Neuron (in vitro differentiated cells): Measurements from ENCODE around the gene MMADHC.

Source experiments
- H2AFZ ChIP-seq: one replicate; pipeline ENCODE4 v1.6.1; 2013; ENCODE audit warnings: low read depth, mild to moderate bottlenecking, inconsistent platforms, low read length, moderate library complexity
- H3K27me3 ChIP-seq: one replicate; pipeline ENCODE4 v1.6.1; 2013; ENCODE audit warnings: low read length; ENCODE audit not compliant: insufficient read depth
- H3K36me3 ChIP-seq: one replicate; pipeline ENCODE4 v1.6.1; 2013; ENCODE audit warnings: low read length; ENCODE audit not compliant: insufficient read depth
- H3K4me1 ChIP-seq: one replicate; pipeline ENCODE4 v1.6.1; 2013; ENCODE audit warnings: low read length; ENCODE audit not compliant: insufficient read depth
- H3K4me3 ChIP-seq: 2 replicates; pipeline ENCODE4 v1.5.1; 2013; ENCODE audit warnings: mild to moderate bottlenecking, low read length, moderate library complexity
- H3K9me3 ChIP-seq: one replicate; pipeline ENCODE4 v1.6.1; 2013; ENCODE audit warnings: low read length

The MMADHC gene

DNA sequence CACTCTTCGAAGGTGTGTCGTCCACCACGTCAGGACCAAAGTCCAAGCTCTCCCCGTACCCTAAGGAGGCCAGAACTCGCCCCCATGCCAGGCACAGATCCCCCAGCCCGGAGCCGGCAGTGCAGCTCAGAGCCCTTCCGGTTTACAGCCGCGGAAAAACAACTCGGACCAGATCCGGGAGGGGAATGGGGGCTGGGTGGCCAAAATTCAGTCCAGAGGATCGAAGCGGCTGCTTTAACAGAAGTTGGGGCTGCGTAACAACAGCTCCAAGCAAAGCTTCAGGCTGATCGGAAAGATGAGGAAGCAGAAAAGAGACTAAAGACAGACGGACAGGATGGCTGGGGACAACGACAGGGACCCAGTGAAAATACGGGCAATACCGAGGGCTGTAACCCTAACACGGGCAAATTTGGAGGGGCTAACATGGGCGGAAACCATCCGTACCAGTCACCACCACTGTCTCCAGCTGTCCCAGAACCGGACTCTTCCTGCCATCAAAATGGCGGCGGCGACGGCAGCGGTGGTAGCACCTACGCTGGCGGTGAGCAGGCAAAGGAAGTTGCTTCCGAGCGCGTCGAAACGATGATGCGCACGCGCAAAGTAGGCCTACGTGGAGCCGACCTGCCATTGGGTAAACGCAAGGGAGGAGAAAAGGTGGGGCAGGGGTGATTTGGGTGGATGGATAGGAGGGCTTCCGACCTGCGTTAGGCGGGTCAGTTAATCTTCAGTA lies at the start of gene MMADHC:
Gene MMADHC, minus strand, starts transcription at position 556 of the 730 bp plus-strand sequence. CDS start 678 bp downstream, outside the sequence.
- Histone ChIP-seq H3K4me1 (peaks cover 14% of the 10 kb centered on the region), H3K36me3 (peaks cover 12% of the 10 kb centered on the region), H2AFZ (peak within 1 kb of the TSS; percentile 83), H3K9me3 (no peaks in the 10 kb centered on the region), H3K4me3 (peak within 1 kb of the TSS; percentile 86), H3K27me3 (no peaks in the 10 kb centered on the region)

DNA sequence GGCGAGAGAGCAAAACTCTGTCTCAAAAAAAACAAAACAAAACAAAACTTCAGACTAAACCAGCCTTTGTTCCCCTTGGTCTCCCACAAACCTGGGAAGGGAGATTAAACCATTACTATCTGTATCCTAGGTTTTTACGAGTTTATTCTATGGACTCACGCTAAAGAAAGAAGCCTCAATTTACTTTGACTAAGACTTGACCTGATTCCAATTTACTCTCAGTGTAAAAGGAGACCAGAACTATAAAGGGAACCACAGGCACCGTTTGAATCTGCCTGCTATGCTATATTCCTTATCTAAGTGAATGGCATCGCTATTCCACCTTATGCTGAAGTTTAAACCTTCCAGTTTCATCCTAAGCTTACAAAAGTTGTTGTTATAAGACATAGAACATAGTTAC lies 46.5 kb upstream of the MMADHC start:
- Histone ChIP-seq H3K9me3 (no peaks in the 10 kb centered on the region), H3K4me3 (no peak overlapping the region), H3K36me3 (no peaks in the 10 kb centered on the region), H2AFZ (no peak overlapping the region), H3K4me1 (no peaks in the 10 kb centered on the region), H3K27me3 (no peaks in the 10 kb centered on the region)

DNA sequence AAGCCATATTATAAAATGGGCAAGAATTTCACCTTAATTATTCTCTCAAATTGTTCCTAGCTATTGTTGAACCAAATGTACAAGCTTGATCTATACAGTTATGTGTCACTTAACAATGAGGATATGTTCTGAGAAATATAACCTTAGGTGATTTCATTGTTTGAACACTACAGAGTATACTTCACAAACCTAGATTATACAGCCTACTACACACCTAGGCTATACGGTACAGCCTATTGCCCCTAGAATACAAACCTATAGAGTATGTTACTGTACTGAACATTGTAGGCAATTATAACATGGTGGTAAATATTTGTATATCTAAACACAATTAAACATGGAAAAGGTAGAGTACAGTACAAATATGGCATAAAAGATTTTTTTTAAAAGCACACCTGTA lies 42.9 kb upstream of the MMADHC start:
- no peak overlapping the region for H3K4me3 ChIP-seq
- no peak overlapping the region for H2AFZ ChIP-seq
- no peaks in the 10 kb centered on the region for H3K27me3 ChIP-seq
- H3K36me3 ChIP-seq: no peaks in the 10 kb centered on the region
- no peaks in the 10 kb centered on the region for H3K4me1 ChIP-seq
- H3K9me3 ChIP-seq: no peaks in the 10 kb centered on the region

- Histone ChIP-seq H3K27me3 (no peaks in the 10 kb centered on the region), H2AFZ (no peak overlapping the region), H3K36me3 (no peaks in the 10 kb centered on the region)
Measured at GRCh38 chr2:149629026-149629425, 41.5 kb upstream of the MMADHC start.

DNA sequence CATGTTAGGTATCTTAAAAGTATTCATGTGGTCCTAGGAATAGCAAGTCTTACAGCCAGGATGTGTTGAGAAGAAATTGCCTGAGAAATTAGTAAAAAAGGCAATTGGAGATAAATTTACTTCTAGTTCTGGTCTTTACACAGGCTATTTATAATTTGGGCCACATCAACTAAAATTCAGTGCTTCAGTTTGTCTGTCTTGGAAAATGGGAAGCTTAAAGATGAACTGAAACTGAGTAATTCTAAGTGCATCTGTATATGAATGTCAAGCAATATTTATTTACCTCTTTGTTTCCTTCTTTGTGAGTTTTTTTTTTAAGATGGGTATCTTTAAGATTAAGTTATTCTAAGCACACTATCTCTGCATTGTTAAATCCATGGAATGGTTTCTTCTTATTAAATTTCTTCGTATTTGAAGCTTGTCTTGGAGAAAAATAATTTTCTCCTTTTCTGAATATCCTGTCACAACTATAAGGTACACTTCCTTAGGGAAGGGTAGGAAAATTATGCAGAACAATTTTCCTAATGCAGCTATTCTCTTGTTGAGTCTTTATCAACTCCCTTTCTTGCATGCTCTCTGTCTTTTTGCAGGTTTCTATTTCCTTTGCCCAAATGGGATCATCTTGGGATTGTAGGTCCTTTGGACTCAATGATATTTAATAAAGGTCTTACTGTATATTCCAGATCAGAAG lies 39.7 kb upstream of the MMADHC start:
- Histone ChIP-seq H2AFZ (no peak overlapping the region), H3K36me3 (no peaks in the 10 kb centered on the region), H3K27me3 (no peaks in the 10 kb centered on the region), H3K4me3 (no peak overlapping the region), H3K4me1 (no peaks in the 10 kb centered on the region), H3K9me3 (no peaks in the 10 kb centered on the region)

More at GRCh38 chr2:149629026-149629425, 41.5 kb upstream of the MMADHC start:
- Histone ChIP-seq H3K9me3 (no peaks in the 10 kb centered on the region), H3K4me3 (no peak overlapping the region), H3K4me1 (no peaks in the 10 kb centered on the region)

- H3K36me3 ChIP-seq: no peaks in the 10 kb centered on the region
- H3K27me3 ChIP-seq: no peaks in the 10 kb centered on the region
- no peaks in the 10 kb centered on the region for H3K9me3 ChIP-seq
- no peak overlapping the region for H2AFZ ChIP-seq
- no peaks in the 10 kb centered on the region for H3K4me1 ChIP-seq
- no peak overlapping the region for H3K4me3 ChIP-seq
Measured at GRCh38 chr2:149625671-149626070, 38.1 kb upstream of the MMADHC start.

GRCh38 chr2:149625271-149625670 lies 37.7 kb upstream of the MMADHC start:
- Histone ChIP-seq H3K4me1 (no peaks in the 10 kb centered on the region), H2AFZ (no peak overlapping the region), H3K9me3 (no peaks in the 10 kb centered on the region), H3K27me3 (no peaks in the 10 kb centered on the region), H3K4me3 (no peak overlapping the region), H3K36me3 (no peaks in the 10 kb centered on the region)

GRCh38 chr2:149622343-149622742 lies 34.8 kb upstream of the MMADHC start:
- Histone ChIP-seq H3K27me3 (no peaks in the 10 kb centered on the region), H2AFZ (no peak overlapping the region), H3K36me3 (no peaks in the 10 kb centered on the region), H3K4me1 (no peaks in the 10 kb centered on the region), H3K9me3 (no peaks in the 10 kb centered on the region), H3K4me3 (no peak overlapping the region)

DNA sequence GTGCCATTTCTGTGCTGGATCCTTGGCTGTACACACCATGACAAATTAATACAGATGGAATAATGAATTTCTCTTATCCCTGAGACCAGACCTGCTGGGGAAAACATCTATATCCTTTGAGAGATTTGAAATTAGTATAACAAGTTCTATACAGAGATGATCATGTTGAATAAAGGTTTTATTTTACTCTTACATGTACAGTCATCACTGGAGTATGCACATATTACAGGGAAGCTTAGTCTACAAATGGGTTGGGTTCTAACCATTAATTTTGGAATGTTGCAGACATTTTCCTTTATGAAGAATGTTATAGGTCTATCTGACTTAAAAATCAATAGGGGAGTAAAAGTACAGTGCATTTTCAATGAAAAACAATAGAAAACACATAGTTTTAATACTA lies 29.9 kb upstream of the MMADHC start:
- Histone ChIP-seq H3K9me3 (no peaks in the 10 kb centered on the region), H3K4me1 (no peaks in the 10 kb centered on the region), H3K4me3 (no peak overlapping the region), H3K27me3 (no peaks in the 10 kb centered on the region), H3K36me3 (no peaks in the 10 kb centered on the region), H2AFZ (no peak overlapping the region)

- Histone ChIP-seq H3K9me3 (no peaks in the 10 kb centered on the region), H3K4me3 (no peak overlapping the region), H2AFZ (no peak overlapping the region), H3K4me1 (no peaks in the 10 kb centered on the region), H3K36me3 (no peaks in the 10 kb centered on the region), H3K27me3 (no peaks in the 10 kb centered on the region)
Measured at GRCh38 chr2:149616681-149617456, 29.3 kb upstream of the MMADHC start.

- Histone ChIP-seq H3K4me3 (no peak overlapping the region), H2AFZ (no peak overlapping the region), H3K4me1 (no peaks in the 10 kb centered on the region), H3K36me3 (no peaks in the 10 kb centered on the region), H3K9me3 (no peaks in the 10 kb centered on the region), H3K27me3 (no peaks in the 10 kb centered on the region)
Measured at GRCh38 chr2:149613704-149614103, 26.1 kb upstream of the MMADHC start.

DNA sequence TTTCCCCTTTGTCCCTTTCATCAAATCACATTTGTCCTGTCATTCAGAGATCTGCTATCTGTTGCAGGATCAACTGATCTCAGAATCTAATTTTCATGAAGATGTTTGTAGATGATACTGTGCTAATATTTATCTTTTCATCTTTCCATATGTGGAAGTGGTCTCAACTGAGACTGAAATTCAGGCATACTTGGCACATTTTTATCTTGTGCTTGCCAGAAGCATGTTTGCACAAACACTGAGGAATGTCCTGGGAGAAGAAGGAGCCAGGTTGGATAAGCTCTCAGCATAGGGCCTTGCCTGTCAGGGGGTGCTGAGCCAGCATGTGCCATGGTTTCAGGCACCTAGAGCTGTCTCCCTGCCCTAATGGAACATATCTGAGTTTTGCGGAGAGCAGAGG lies 24.5 kb upstream of the MMADHC start:
- Histone ChIP-seq H3K27me3 (no peaks in the 10 kb centered on the region), H3K9me3 (no peaks in the 10 kb centered on the region), H3K36me3 (no peaks in the 10 kb centered on the region), H3K4me3 (no peak overlapping the region), H3K4me1 (no peaks in the 10 kb centered on the region), H2AFZ (no peak overlapping the region)
